ENCODE results near the gene ARMCX6.
A peak's percentile ranks its signal among the peaks of the same experiment; 100 is the strongest.
"Not testable (repeated sequence)": the region's sequence is repeated elsewhere in the genome, so short reads cannot be mapped to it uniquely, and the experiment has no call there.

ARMCX6 gene

DNA sequence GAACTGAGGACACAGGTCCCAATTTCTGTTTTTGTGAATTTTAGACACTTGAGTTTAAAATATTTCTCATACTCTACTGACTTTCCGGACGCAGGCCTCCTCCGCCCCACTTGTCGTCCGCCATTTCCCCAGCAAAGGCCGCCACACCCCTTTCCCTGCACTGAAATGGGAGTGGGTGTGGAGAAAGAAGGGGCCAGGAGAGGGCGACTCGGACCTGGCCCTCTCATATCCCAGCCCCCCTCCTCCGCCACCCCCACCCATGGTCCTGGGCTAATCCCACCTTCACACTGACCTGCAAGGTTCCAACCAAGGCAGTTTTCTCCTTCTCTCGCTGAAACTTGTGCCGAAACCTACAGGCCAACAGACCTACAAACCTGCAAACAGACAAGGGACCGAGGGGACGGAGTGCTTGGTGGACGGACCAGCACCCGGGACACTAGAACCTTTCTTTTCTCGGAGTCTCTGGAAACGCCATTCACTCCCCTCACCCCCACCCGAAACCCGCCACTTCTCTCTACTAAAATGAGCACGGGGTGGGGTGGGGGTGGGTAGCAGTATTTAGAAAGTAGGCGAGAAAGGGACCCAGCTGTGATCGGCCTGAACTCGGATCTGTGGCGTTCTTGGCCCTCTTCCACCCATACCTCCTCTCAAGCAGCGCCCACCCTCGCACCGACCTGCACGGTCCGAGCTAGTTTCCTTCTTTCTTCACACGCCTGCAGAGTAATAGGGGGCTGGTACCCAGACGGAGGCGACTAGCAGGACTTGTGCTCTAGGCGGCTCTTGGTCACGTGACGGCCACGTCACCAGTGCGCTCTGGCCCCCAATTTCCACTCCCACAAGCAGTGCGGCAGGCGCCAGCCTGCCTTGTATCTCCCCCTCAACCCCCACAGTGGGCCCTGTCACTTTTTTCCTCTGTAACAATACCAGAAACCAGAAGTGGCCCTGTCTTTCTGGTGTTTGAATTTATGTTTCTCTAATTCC, at the start of gene ARMCX6:
TSS of gene ARMCX6 (minus strand) at position 790 of the 981 bp plus-strand sequence. CDS start 1,380 bp downstream, outside the sequence.
- peak; percentile 87 for DNase-seq (ENCODE audit: low read depth, low spot score)

DNA sequence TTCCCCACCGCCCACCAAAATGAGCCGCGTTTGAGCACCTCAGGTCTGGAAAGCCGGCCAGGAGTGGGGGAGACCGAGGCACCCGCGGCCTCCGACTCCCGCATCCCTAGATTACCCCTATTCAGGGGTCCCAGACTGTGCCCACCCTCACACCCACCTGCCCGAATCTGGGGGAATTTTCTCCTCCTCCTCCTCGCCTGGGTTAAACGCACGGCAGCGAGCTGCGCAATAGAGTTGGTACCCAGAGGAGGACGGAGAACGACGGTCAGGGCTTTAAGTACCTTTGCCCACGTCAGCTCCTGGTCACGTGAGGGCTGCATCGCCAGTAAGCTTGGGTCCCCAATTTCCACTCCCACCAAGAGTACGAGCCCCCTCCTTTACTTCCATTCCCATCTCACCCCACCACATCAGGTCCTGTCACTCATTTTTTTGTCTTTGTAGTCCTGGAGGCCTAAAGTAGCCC, 41.8 kb upstream of the ARMCX6 start, which contains the start of gene ARMCX2:
TSS of gene ARMCX2 (minus strand) at position 250 of the 463 bp plus-strand sequence. CDS start 2,262 bp downstream, outside the sequence.
- peak; percentile 61 for DNase-seq (ENCODE audit: low read depth, low spot score)

GRCh38 chrX:101658661-101659491, 41.1 kb upstream of the ARMCX6 start:
- peak; percentile 82 for DNase-seq (ENCODE audit: low read depth, low spot score)

GRCh38 chrX:101657495-101657894, 39.7 kb upstream of the ARMCX6 start:
- DNase-seq (ENCODE audit: low read depth, low spot score) = peak; percentile 23

DNA sequence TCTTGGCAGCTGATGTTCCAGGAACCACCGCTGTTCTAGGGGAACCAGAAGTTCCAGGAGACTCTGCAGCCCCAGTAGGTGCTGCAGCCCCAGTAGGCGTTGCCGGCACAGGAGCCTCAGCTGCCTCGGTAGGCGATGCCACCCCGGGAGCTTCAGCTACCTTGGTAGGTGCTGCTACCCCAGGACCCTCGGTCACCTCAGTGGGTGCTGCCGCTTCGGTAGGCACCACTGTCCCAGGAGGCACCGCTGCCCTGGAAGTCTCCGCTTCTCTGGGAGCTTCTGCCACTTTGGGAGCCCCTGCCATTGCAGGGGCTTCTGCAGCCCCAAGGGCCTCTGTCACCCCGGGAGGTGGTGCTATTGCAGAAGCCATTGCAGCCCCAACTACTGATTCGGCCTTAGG, 39.0 kb upstream of the ARMCX6 start:
- no peak for DNase-seq (ENCODE audit: low read depth, low spot score)

DNA sequence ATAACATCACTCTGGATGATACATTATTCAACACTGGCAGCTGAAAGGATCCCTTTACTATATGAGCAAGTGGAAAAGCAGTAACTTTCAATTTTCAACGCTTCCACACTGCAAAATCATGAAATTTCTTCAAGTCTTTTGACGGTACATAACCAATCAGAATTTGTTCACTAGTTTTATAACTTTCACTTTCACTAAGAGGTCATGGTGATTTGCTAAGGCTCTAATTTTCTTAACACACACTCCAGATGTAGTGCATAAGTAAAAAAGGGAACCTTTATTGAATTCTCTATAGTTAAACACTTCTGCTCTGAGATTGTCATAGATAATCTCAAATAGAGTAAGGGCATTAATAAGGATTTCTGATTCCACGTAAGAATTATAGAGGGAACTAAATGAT, 37.7 kb upstream of the ARMCX6 start:
- DNase-seq (ENCODE audit: low read depth, low spot score) = no peak

- DNase-seq (ENCODE audit: low read depth, low spot score) = not testable (repeated sequence)
These were observed 29.9 kb upstream of the ARMCX6 start for GRCh38 chrX:101647716-101648115.

DNA sequence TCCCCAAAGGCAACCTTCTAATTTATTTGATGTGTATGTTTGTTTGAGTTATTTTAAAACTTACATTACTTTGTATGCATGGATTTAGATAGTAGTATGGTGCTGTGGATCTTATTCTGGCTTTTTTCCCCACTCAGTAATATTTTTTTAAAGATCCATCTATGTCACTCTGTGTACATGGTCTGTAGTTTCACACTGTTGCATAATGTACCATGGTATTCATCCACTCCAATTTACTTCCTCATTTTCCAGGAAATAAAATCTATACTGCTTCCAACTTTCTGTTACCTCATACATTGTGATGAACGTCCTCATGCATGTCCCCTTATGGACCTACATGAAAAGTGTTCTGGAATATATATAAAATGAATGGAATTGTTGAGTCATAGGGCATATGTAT, 24.3 kb upstream of the ARMCX6 start:
- no peak for DNase-seq (ENCODE audit: low read depth, low spot score)

DNA sequence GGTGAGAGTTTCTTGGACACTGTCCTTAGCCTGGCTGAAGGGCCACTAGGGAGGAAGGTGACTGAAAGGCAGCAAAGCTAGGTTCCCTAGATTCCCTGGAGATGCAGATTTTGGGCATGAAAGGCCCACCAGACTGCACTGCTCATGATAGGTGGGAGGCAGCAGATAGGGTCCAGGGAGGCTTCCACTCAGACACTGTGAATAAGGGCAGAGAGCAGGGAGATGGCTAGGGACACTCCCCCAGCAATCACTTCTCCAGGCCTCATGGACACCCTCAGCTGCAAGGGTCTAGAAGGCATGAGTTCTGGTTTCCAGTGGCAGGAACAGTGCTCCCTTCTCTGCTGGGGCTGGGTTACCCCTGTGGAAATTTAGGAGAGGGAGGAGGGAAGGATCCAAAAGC, 21.8 kb upstream of the ARMCX6 start:
- DNase-seq (ENCODE audit: low read depth, low spot score) = no peak

- peak; percentile 42 for DNase-seq (ENCODE audit: low read depth, low spot score)
These were observed 1.6 kb upstream of the ARMCX6 start for GRCh38 chrX:101619364-101619763.

- DNase-seq (ENCODE audit: low read depth, low spot score) = no peak
These were observed 12.1 kb downstream of the ARMCX6 start for GRCh38 chrX:101605728-101606127.

- DNase-seq (ENCODE audit: low read depth, low spot score) = no peak
These were observed 12.7 kb downstream of the ARMCX6 start for GRCh38 chrX:101605146-101605545.

DNA sequence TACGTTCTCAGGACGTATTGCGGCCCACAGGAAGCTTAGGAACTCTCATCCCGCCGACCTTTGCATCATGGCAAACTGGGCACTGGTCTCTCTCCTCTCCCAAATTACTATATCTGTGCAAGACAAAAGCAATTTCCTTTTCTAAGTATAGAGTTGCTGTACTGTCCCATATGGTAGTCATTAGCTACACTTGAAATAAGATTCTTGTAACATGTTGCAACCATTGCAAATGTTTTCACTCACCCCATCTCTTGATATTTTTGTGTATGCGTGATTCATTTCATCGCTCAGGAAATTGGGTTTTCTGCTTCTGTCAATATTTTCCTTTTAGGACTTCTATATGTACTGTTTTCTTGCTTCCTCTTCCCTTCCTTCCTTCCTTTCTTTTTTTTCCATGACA, 15.7 kb downstream of the ARMCX6 start:
- no peak for DNase-seq (ENCODE audit: low read depth, low spot score)

DNA sequence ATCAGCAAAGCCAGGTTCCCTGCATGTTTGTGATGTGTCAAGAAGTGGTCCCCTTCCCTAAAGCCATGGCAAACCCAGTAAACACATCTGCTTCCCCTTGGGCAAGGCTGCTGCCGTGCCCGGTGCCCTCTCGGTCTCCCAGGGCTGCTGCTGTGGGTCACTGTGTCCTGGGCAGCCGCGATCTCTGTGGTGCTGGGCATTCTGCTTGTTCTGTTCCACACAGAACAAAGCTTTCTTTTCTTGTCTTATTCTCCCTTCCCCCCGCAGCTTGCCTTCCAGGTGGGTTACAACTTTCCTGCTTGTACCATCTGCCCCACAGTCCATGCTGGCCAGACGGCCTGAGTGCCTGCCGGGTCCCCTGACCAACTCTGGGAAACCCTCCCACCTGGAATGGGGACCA, 18.2 kb downstream of the ARMCX6 start:
- not testable (repeated sequence) for DNase-seq (ENCODE audit: low read depth, low spot score)

DNA sequence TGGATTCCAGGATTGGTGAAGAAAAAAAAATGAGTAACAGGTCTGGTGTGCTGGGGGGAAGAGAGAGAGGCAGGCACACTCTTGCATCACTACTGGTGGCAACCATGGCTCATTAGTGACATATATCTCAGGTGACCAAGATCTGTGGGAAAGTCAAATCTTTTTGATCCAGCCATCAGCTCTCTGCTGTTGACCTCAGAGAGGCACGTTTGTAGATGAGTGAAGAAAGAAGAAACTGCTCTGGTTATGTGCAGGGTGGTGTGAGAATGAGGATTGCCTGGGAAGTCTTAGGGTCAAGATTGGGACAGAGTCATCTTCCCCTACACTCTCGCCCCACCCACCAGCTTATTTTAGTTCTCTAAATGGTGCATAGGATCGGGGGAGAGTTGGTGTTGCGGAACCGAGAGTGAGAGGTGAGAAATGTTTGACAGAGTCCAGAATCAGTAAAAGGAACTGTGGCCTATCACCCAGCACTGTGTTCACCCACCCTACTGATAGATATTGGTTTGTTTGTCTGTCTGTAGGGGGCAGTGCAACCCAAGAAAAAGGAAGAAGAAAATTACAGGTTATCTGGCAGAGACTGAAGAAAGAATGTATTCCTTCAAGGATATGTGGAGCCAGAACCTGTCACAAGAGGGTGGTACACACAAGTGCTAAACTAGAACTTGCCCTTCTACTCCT, 21.9 kb downstream of the ARMCX6 start:
- peak; percentile 56 for DNase-seq (ENCODE audit: low read depth, low spot score)
